ENCODE results near the gene ETV5.

Gene ETV5

DNA sequence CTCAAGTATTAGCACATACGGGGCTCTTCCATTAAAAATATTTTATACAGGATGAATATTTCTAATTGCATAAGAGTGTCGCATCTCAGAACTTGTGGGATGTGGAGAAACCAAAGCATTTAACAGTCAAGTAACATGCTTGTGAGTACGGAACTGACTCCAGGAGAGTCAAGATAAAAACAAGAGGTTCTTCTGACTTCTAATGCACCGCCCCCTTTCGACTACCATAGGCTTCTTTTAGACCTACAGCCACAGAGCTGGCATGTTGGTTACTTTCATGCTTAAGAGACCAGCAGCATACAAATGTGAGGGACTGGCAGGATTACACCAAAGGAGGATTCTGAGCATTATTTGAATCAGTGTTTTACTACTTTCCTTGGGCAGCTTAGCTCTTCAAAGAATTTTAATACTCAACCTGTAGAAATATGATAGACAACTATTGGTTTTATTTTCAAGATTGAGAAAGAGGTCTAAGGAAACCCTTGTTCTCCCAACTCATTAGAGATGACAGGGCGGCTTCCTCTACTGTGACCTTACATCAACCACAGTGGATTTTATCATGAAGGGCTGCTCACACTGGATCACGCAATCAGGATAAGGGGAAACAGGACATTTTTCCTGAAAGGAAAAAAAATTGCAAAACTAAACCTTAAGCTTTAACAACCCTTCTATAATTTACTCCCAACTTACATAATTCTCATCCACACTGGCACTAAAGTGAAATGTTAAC is 14.0 kb downstream of the ETV5 start:
- no peak for DNase-seq

DNA sequence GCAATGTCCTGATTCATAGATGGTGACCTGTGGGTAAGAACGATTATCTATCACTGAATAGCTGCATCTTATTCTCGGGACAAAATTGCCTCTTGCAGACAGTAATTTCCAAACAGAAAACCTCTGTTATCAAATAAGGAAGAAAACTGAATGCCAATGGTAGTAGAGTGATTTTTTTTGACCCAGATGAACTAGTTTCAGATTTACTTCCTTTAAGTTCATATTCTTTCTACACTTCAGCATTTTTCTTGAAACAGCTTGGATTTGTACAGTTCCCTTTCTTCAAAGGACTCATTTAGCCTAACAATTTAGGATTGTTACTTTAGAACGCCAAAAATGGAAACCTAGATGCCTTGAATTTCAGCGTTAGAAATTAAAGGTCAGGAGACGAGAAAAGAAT is 14.6 kb downstream of the ETV5 start:
- no peak for DNase-seq

- no peak for DNase-seq
These were observed 15.5 kb downstream of the ETV5 start for GRCh38 chr3:186093271-186093900.

DNA sequence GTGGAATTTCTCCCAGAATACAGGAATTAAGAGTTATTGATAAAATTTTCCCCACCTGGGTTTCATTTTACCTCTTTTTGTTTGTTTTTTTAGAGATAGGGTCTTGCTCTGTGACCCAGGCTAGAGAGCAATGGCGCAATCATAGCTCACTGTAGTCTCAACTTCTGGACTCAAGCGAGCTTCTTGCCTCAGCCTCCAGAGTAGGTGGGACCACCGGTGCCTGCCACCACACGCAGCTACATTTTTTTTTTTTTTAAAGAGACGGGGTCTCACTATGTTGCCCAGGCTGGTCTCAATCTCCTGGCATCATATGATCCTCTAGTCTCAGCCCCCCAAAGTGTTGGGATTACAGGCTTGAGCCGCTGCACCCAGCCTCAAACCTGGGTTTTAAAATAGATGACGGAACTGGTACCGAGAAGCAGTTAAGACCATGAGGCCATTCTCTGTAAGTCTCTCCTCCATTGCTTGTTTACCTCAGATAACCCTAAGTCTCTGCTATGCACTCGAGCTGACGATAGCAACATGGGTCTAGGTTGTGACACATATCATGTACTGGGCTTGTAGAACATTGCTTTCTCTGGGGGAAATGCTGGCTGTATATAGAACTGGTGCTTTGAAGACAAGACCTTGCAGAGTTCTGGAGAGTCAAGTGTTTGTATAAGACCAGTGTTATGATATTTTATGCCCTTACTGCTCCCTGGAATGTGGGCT is 16.4 kb downstream of the ETV5 start:
- DNase-seq: no peak

GRCh38 chr3:186090901-186091300 is 18.0 kb downstream of the ETV5 start:
- DNase-seq: no peak

DNA sequence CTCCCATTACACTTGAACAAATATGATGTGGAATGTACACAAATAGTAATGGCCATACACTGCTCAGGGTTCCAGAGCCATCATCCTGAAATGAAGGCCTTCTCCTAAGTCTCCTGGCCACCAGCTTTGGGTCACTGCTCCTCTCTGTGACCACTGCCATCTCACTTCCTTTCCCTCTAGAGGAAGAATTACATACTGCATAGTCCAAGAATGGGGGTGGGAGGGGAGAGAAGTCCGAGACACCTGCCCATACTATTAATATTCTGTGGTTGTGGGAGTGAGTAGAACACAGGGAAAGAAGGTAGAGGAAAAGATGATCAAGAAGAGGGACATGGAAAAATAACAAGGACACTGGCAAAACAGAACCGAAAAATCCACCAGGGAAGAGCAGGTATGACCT is 20.6 kb downstream of the ETV5 start:
- no peak for DNase-seq

GRCh38 chr3:186084264-186084663 is 24.6 kb downstream of the ETV5 start:
- DNase-seq: no peak

DNA sequence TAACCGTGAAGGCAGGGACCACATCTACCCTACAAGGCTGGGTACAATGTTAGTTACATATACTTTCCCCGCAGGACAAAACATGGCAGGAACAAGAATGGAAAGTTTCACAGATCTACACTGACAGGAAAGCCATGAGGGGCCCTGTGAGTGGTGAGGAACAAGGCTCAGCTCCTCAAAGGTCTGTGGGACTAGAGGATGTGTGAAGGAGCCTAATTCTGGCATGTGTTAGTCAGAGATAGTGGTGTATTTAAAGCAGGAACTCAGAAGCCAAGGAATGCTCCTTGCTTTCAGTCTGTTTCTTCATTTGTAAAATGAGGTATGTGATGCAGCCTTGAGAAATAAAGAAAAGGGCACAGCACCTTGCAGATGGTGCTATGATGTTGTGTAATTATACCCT is 25.1 kb downstream of the ETV5 start:
- DNase-seq: no peak

DNA sequence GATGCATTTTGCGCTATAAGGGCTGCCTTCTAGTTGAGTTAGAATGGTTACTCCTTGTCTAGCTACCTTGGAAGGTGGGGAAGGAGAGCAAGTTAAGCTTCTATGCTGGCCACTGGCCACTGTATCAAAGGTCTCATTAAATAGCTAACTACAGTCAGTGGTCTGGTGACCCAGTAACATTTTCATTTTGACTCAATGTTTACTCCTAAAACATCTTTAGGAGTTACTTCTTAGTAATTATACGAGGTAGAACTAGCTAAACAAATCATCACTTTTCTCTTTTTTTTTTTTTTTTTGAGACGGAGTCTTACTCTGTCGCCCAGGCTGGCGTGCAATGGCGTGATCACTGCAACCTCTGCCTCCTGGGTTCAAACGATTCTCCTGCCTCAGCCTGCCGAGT is 26.7 kb downstream of the ETV5 start:
- DNase-seq: no peak

GRCh38 chr3:186081678-186082077 is 27.2 kb downstream of the ETV5 start:
- no peak for DNase-seq

DNA sequence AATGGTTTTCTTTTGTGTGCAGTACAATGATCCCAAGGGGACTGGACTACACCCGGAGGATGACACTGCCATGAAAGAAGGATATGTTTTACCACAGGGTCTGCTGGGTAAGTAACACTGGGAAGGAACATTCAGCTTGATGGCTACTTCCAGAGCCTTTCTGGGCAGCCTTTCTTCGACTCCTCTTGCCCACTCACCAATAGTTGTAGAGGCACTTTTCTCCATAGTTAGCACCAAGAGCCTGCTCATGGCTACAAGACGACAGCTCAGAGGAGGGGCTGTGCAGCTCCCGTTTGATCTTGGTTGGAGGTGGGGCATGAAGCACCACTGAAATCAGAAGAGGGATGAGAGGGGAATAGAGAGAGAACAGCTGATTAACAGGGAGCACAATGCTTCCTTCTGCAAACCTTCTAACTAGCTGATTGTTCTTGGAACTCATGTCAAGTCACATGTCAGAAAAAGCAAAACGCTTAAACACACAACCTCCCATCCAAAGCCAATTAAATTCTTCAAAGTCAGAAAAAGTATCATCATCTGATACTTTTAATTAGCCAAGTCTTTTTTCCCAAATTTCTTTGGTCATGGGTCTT is 27.9 kb downstream of the ETV5 start:
- no peak for DNase-seq

- no peak for DNase-seq
These were observed 29.0 kb downstream of the ETV5 start for GRCh38 chr3:186079925-186080324.

DNA sequence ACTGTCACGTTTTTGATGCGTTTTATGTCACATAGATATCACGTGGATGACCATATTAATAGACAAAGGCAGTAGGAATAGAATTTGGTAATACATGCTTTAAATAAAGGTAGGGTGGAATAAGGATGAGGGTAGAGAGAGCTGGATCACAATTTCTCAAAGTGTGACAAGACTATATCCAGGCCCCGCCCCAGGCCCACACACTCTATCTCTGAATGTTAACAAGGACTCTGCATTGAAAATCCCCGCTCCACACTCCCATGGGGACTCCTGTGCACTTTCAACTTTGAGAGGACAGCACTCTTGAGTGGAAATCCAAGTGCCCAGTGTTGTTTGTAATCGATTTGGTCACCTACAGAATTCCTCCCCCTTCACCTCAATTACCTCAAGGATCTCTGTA is 31.4 kb downstream of the ETV5 start:
- no peak for DNase-seq

- DNase-seq: no peak
These were observed 32.8 kb downstream of the ETV5 start for GRCh38 chr3:186075931-186076567.

DNA sequence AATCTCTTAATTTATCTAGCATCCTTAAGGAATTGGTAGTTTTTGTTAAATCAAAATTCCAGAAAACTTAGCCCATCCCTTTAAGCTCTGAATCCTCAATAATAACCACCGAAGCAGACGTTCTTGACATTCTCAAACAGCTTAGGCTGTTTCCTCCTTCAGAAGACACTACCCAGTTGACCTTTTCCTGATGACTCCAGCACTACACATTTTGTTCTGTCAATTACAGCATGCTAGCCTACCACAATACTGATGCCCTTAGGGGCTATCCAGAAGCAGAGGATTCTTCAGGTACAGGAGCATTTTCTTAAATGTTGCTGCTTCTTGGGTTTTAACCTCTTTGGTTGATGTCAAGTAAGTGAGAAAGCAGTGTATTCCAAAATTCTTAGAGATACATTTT is 33.4 kb downstream of the ETV5 start:
- no peak for DNase-seq

DNA sequence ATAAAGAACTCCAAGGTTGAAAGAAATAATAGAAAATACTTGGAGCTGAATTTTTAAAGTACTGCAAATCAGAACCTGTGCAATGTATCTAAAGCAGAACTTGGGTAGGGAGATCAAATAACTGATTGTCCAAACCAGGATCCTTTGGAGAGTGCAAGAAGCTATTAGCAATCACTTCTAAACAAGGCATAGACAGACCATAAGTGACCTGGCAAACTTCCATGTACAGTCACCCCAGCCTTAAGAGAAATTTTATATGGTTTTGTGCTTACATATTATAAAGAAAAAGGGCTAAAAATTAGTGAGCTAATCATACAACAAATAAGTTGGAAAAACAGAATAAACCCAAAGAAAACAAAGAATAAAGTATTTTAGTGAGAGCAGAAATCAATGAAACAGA is 35.2 kb downstream of the ETV5 start:
- no peak for DNase-seq

DNA sequence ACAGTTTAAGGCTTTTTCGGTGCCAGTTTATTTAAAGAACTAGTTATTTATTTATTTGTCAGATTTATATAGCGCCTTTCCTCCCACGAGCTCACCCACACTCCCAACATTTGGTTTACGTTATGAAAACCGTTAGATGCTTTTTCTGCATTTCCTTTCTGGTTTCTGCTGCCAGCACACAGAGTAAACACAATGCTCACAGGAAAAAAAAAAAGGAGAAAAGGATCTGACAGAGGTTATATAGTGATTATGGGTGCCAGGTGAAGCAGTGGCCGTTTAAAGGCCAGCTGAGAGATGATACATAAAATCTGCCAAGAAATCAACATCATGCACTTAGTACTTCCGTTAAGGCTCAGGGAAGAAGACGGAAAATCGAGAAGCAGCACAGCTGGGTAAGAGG is 37.9 kb downstream of the ETV5 start:
- DNase-seq: no peak

GRCh38 chr3:186070550-186070949 is 38.3 kb downstream of the ETV5 start:
- DNase-seq: no peak

DNA sequence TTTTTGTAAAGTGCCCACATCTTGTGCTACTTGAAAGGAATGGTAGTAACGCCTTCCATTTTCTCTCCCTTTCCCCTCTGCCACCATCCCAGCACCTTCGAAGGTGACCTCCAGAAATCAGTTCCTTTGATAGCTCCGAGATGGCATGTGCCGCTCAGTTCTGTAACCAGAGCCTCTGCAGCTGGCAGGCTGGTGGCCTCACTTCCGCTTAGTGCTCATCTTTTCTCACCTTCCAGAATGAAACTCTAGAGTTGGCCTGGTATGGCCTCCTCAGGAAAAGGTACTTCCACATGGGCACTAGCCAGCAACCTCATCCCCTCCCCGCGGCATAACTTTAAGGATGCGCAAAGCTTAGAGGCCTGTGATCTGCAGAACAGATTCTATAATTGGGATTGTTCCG is 38.8 kb downstream of the ETV5 start:
- DNase-seq: no peak

GRCh38 chr3:186069199-186069598 is 39.7 kb downstream of the ETV5 start:
- no peak for DNase-seq

- DNase-seq: no peak
These were observed 40.7 kb downstream of the ETV5 start for GRCh38 chr3:186068243-186068552.

- no peak for DNase-seq
These were observed 41.3 kb downstream of the ETV5 start for GRCh38 chr3:186067360-186068242.

DNA sequence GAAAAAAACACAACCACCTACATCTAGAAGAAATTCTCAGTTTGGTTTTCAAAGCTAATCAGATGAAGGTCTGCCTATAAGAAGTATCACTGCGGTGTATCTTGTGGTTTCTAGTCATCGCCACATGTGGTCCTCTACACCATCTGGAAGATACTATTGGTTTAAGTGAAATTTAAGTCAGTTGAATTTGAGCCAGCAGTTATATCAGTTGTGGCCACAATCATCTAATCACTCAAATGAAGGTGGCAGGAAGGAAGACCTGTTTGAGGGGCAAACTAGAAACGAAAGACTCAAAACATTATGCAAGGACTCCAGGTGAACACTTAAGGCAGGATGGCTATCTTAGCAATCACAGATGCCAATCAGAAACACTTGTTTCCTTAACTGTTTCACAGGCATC is 48.7 kb downstream of the ETV5 start:
- DNase-seq: peak; percentile 73

Measured in DMS 273 treated with DMSO at 0.1 percent for 48 hours (cell line).